GM20000 (cell line): ENCODE measurements around the gene SPRY4.

Experiments used
- DNase-seq: peaks from one replicate; pipeline ENCODE4 v3.0.0; 2012; ENCODE audit warnings: low spot score
- CTCF ChIP-seq: IDR thresholded peaks from 2 replicates; pipeline ENCODE4 v1.5.1; 2012; ENCODE audit warnings: mild to moderate bottlenecking, control low read depth; ENCODE audit errors: extremely low read depth, missing control alignments

The SPRY4 gene

GRCh38 chr5:142322747-142323479 is 1.9 kb downstream of the SPRY4 start:
- TF ChIP-seq CTCF = no peak
- DNase-seq = no peak

- TF ChIP-seq CTCF = no peak
- DNase-seq = no peak
These were observed 2.4 kb downstream of the SPRY4 start for GRCh38 chr5:142322403-142322746.

GRCh38 chr5:142320851-142321560 is 3.8 kb downstream of the SPRY4 start:
- no peak for DNase-seq

GRCh38 chr5:142320430-142320738 is 4.4 kb downstream of the SPRY4 start:
- TF ChIP-seq CTCF = no peak
- DNase-seq = no peak

More at GRCh38 chr5:142320851-142321560, 3.8 kb downstream of the SPRY4 start:
- TF ChIP-seq CTCF = no peak

GRCh38 chr5:142319560-142320429 is 5.0 kb downstream of the SPRY4 start:
- no peak for DNase-seq
- TF ChIP-seq CTCF = no peak

- no peak for DNase-seq
- no peak for TF ChIP-seq CTCF
These were observed 5.7 kb downstream of the SPRY4 start for GRCh38 chr5:142319105-142319504.

- TF ChIP-seq CTCF = no peak
- DNase-seq = no peak
These were observed 7.1 kb downstream of the SPRY4 start for GRCh38 chr5:142317753-142318152.
